Stimulated activated CD8-positive, alpha-beta memory T cell treated with anti-CD3 and anti-CD28 coated beads, Interleukin-15, amount 100 ng/mL, for 48 hours (primary cell): ENCODE results near the gene CTAG2.
"Not testable (repeated sequence)": the region's sequence is repeated elsewhere in the genome, so short reads cannot be mapped to it uniquely, and the experiment has no call there.

Experiments used
- DNase-seq, 2 donors: peaks; one replicate each; pipeline ENCODE4 v3.0.0-alpha.2; 2020; ENCODE audit warnings: low read depth in 2 of 2

The CTAG2 gene

DNA sequence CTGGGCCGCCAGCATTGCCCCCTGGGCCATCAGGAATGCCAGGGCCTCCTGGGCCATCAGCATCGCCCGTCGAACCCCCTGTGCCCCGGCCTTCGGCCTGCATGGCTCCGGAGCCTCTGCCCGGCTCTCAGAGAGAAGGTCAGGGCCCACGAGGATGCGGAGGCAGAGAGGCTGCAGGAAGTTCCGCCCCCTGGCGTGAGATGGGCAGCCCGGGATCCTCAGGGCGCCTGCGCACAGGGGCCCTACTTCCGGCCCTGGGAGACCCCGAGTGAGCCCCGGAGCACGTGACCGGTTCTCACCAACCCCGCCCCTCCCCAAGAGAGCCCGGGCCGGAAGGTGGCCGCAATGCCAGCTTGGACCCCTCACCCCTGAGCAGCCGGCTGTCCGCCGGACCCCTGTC is at the start of gene CTAG2:
CTAG2 (minus strand) TSS at position 167 of the 400 bp plus-strand sequence; CDS start at position 103, 64 bp downstream.
- DNase-seq, result not testable (repeated sequence)

DNA sequence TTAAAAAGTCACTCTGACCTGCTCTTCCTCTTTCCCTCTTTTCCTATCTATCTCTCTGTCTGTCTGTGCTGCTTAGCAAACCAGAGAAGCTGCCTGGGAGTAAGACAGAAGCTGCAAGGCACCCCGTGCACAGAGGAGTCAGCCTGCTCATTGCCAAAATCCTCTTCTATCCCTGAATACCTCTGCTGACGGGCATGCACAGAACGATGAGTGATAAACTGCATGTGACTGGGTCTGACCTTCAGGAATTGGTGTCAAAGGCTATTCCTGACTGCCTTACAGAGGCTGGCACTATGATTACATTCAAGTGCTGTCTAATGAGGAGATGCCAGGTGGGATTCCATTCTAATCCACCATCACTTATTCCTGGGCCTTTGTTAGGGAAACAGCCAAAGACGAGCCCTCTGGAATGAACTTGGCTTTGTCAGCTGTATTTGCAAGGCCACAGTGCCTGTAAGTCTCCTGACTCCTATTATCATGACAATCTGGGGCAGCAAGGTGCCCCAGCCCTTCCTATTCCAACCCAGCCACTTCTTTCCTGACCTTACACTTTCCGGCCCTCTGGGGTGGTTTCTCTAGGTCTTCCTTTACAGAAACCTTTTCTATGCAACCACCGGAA is 45.4 kb upstream of the CTAG2 start:
- DNase-seq, result no peak

DNA sequence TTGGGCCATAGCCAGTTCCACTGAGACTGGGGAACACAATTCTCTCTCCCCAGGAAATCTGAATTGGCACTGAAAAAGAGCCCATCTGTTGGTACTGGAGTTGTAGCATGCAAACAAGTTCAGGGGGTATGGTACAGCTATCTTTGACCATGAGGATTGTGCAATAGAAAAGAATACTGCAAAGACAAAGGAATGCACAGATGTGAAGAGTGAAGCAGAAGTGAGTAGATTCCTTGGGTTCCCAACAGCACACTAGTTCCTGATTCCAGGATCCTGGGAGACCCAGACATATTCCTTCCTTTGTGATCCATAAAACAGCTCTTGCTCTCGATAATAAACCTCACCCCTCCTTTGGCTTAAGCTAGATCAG is 43.3 kb upstream of the CTAG2 start:
- DNase-seq, result no peak

DNA sequence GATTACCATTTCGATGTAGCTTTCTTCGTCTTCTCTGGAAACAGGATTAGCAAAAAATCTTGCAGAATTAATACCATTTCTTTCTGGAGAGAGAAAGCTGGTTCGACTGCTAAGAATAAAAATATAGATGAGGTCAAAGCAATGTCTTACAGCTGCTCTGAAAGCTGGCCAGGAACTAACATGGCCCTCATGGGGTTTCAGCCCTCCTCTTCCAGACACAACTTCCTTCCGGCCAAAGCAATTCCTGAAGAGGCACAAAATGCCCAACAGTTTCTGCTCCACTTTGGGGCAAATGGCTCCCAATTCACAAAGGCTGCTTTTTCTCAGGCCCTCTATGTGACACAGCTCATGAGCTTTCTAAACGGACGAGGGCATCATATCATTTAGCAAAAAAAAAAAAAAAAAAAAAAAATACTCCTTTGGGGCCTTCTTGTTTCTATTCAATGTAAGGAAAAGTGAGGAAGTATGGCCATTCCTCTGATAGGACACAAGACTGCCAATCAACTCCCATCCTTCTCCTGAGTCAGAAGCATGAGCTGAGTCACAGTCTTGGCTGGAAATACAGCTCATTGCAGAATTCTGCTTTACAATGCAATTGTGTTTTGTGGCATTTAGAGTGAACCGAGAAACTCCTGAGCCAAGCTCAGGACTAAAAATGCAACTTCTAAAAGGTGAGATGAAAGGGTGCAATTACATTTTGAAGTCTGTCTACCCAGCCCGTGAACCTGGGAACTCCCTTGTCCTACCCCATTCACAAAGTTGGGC is 42.7 kb upstream of the CTAG2 start:
- no peak for DNase-seq

DNA sequence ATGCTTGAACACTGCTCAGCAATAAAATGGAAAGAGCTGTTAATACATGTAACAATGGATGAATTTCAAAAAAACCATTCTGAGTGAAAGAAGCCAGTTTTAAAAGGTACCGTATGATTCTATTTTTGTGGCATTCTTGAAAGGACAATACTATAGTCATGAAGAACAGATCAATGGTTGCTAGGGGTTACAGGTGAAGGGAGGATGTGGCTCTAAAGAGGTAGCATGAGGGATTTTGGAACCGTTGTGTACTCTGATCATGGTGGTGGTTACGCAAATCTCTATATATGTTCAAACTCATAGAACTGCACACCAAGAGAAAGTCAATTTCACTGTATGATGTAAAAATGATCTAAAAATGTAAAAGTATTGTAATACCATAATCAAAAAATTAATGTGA is 40.0 kb upstream of the CTAG2 start:
- no peak for DNase-seq

DNA sequence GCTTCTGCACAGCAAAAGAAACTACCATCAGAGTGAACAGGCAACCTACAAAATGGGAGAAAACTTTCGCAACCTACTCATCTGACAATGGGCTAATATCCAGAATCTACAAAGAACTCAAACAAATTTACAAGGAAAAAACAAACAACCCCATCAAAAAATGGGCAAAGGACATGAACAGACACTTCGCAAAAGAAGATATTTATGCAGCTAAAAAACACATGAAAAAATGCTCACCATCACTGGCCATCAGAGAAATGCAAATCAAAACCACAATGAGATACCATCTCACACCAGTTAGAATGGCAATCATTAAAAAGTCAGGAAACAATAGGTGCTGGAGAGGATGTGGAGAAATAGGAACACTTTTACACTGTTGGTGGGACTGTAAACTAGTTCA is 37.1 kb upstream of the CTAG2 start:
- not testable (repeated sequence) for DNase-seq

DNA sequence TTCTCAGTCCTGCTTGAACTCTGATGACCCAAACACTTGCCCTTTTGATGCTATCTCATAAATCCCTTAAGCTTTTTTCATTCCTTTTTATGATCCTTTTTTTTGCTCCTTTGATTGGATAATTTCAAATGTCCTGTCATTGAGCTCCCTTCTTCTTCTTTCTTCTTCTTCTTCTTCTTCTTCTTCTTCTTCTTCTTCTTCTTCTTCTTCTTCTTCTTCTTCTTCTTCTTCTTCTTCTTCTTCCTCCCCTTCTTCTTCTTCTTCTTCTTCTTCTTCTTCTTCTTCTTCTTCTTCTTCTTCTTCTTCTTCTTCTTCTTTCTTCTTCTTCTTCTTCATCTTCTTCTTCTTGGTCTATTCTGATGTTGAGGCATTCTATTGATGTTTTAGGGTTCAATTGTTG is 18.7 kb upstream of the CTAG2 start:
- not testable (repeated sequence) for DNase-seq

DNA sequence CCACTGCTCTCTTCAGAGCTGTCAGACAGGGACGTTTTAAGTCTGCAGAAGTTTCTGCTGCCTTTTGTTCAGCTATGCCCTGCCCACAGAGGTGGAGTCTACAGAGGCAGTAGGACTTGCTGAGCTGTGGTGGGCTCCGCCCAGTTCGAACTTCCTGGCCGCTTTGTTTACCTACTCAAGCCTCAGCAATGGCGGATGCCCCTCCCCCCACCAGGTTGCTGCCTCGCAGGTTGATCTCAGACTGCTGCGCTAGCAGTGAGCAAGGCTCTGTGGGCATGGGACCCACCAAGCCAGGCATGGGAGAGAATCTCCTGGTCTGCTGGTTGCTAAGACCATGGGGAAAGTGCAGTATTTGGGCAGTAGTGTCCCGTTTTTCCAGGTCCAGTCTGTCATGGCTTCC is 17.5 kb upstream of the CTAG2 start:
- DNase-seq, result not testable (repeated sequence)

DNA sequence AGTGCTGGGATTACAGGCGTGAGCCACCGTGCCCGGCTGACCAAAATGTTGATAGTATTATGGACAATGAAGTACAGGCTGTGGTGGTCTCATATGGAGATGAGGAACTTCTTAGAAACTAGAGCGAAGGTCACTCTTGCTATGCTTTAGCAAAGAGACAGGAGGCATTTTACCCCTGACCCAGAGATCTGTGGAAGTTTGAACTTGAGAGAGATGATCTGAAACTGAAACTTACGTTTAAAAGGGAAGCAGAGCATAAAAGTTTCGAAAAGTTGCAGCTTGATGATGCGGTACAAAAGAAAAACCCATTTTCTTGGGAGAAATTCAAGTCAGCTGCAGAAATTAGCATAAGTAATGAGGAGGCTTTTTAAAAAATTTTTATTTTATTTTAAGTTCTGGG is 8.5 kb upstream of the CTAG2 start:
- no peak for DNase-seq

DNA sequence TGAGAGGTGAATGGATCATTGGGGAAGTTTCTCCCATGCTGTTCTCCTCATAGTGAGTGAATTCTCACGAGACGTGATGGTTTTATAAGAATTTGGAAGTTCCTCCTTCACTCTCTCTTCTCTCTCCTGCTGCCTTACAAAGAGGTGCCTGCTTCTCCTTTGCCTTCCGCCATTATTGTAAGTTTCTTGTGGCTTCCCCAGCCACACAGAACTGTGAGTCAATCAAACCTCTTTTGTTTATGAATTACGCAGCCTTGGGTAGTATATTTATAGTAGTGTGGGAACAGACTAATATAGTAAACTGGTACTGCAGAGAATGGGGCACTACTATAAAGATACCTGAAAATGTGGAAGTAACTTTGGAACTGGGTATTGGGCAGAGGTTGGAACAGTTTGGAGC is 7.8 kb upstream of the CTAG2 start:
- DNase-seq, result no peak

DNA sequence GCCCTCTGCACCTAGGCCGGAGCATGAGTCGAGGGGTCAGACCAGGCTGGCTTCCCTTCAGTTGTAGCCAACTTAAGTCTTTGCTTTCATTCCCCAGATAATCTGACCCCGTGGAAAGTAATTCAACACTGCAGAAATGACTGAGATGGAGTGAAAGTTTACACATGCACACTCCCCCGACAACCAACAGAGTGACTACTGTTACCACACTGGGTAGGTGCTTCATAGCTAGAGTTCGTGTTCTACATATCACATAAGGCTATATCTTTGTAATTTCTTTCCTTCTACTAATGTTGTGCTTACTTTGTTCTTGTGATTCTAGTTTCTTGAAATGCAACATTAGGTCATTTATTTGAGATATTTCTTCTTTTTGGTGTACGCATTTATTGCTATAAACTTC is 7.2 kb upstream of the CTAG2 start:
- no peak for DNase-seq

DNA sequence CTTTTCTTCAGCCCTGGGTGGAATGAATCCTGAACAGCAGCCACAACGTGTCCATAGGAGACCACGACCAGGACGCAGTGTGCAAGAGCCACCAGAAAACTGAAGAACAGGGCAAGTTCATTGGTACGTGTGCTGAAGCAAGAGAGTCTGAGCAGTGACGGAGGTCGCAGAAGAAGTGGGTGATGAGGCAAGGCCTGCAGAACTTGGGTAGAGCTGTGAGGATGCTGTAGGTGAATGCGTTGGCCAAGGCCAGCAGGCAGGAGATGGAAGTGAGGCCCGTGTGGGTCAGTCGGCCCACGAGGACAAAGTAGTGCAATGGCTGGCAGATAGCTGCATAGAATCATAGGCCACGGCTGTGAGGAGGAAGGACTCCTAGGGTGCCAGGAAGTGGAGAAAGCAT is 5.6 kb upstream of the CTAG2 start:
- no peak for DNase-seq

DNA sequence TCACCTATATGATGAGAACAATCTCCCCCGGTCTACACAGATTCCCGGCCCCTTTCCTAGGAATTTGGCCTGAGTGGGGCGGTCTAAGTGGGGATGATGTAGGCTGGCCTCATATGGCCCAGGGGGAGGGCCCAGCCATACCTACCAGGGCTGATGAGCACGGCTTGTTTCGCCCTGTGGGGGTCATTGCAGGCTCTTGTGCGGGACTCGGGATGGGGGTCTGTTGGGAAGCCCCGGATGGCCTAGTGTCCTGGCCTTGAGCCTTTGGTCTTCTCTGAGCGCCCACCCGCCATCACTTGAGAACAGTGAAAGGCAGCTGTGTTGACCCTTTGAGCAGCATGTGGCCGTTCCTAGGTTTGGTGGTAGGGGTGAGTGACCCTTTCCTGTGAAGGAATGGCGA is 4.8 kb upstream of the CTAG2 start:
- no peak for DNase-seq

DNA sequence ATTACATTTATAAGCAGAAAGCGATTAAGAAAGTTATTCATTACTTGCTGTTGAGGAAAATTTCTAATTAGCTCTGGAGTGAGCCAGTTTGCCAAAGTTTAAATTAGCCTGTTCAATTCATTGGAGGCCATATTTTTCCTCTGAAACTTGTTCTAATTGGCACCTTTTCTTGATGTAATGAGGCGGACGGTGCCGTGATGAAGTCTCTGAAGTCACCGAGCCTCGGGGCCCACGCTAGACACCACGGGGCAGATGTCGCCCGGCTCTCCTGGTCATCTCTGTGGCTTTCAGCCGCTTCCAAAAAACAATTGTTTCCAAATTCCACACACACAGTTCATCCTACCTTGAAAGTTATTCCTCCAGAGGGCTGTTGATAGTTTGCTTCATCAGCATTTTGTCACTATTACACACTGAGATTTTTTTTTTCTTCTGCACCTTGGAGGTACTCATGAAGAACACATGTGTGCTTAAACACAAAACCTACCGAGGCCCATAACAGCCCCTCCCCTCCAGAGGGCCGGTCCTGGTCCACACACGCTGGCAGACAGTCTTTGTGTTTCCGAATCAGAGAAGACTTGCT is 3.9 kb upstream of the CTAG2 start:
- no peak for DNase-seq

DNA sequence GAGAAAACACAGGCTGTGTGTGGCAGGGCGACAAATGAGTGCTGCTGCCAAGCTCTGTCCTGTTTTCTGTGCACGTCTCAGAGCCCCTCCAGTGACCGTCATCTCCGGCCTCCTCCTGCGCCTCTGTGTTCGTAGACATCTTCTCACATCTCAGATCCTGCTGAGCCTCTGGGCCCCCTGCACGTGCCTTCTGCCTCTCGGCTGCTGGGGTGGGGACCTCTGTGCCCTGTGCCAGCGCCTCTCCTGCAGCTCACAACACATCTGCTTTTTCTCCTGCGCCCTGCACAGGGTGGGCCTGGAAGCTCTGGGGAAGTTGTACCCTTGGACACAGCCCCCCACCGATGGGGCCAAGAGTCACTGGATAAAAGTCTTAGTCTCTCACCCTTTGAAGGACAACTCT is 2.4 kb upstream of the CTAG2 start:
- DNase-seq, result no peak

DNA sequence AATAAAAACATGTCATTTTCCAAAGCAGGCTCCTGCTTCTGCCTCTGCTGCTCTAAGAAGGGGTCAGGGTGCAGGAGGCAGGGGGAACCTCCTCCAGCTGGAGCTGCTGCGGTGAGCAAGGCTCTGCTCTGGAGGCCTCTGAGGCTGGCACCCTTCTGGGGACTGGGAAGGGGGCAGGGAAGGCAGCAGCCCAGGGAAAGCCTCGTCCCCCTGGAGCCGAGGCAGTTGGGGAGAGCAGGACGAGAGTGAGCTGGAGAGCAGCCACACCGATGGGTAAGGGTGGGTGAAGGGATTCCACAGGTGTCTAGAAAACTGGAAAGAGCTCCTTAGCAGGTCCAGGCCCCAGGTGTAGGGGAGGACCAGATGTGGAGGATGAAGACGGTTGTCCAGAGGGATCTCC is 2.0 kb upstream of the CTAG2 start:
- DNase-seq, result no peak

DNA sequence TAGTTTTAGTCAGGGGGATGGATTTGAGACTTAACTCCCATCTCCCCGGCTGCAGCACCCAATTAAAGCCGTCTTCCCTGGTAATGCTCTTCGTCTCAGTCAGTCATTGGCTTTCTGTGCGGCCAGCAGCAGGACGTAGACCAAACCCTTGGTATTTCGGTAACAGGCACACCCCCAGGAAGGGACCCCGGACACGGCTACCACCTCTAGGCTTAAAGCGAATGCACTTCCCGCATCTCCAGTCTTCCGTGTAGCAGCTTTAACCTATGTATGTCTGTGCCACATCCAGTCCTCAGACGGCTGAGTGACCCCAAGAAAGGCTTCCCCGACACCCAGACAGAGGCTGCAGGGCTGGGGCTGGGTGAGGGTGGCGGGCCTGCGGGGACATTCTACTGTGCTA is 1.5 kb upstream of the CTAG2 start:
- DNase-seq, result no peak

DNA sequence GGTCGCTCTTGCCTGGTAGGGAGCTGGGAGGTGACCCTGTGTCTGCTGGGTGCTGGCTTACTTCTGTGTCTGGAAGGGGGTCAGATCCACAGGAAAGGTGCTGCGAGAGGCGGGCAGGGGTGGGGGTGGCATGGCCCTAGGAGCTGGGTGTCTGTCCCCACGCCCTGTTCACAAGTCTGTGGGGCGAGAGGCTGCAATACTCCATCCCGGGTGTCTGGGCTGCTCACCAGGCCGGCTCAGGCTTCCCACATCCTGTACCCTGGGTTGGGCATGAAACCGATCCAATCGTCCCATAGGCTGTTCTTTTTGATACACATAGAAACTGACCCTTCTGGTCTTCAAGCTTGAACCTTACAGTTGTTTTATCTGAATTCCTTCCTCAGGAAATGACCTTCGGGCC is 993 bp upstream of the CTAG2 start:
- DNase-seq, result no peak

DNA sequence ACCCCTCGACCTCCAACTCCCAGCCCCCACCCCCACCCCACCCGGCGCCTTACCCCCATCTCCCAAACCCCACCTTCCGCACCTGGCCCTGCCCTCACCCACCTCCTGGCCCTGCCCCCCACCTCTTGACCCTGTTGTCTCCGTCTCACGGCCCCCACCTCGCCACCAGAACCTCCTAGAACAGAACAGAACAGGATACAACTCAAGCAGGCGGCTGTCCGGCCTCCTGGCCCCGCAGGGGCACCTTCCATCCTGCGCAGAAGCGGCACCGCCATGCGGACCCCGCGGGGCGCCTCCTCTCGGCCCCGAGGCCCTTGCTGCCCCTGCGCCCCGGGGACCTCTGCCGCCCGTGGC is 354 bp downstream of the CTAG2 start:
- DNase-seq, result no peak

DNA sequence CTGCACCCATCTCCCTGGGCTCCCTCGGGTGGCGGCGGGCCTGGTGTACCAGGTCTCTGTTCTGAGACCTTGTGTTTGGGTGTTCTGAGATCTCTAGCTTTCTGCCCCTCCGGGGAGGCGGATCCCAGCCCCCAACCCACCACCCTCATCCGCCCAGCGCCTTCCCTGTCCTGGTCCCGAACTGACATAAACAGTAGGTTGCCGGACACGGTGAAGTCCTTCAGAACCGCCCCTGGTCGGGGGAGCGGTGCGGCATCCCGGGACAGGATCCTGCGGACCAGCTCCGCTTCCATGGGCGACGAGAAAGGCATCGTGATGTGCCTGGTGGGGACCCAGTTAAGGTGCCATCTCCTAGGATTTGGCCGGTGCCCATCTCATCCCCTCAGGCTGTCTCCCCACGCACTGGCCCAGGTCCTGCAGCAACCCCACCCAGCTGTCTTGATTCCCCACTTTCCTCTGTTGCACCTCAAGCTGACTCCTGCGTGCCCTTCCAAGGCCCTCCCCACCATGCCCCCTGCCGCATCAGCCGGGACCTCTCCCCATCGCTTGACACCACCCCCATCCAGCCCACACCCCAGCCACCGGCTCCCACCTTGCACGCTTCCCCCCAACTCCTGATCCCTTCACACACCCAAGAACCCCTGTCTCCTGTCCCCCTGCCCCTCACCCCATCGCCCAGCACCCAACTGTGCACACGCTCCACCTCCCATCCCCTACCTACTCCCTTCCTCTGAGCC is 900 bp downstream of the CTAG2 start:
- DNase-seq, result no peak

DNA sequence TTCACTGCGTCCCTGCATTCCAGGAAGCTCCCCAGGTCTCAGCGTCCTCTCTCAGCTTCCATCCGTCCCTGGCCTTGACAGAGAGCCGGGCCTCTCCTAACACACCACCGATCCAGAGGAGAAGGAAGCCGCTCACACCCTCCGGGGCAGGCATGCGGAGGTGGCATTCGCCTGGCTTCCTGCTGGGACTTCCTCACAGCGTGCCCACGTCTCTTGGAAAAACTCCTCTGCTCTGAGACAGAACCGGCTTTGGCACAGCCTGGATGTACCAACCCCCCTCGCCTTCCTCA is 3.2 kb downstream of the CTAG2 start:
- no peak for DNase-seq

DNA sequence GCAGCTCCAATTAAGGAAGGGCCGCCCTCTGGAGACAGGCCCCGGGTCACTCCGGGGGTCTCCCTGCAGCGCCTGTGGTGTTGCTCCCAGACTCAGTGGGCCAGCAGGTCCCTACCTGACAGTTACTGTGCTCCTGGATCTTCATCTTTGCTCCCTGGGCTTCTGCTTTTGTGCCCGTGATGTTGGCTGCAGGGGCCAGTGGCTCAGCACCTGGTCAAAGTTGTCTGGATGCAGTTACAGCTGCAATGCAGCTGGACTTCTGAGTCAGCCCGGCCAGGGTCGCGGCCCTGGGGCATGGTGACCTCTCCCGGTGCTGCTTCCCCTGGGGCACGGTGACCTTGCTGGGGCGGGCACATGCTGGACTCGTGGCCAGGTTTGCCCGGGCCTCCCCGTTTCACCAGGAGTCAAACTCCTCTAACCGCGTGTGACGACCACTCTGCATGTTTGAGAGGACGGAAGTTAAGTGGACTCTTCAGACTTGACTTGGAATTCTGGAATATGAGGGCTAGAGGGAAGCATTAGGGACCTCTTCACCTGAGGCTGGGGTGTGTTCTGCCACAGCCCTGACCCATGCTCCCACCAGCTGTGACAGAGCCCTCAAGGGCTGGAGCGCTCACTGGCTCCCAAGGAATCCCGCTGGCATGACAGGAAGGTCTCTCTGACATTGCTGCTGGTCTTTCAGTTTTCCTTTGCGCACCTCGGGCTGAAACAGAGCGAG is 3.7 kb downstream of the CTAG2 start:
- no peak for DNase-seq
